ENCODE measurements around the gene PDE2A.
A peak's percentile ranks its signal among the peaks of the same experiment; 100 is the strongest.

- TF ChIP-seq POLR2A (IDR thresholded peaks at IDR 0.05) (no peak), CTCF (IDR thresholded peaks at IDR 0.05) (peak; percentile 53 to 78 (median 65))
Observed at GRCh38 chr11:72573072-72573854, 101.0 kb downstream of the PDE2A start.
